ENCODE results near the gene TRMT11. TPM values are rescaled to one million over a fixed set of nuclear protein-coding genes. Genes with fewer than 3 reads are reported as not detected.

Gene TRMT11
- total and polyA plus RNA-seq, 2 of the 8 experiments (the other 6 are each of a cell fraction or from before 2014, with no cell fraction given), result 19.7 to 32.4 TPM

GRCh38 chr6:125984311-125984710 lies 2.0 kb upstream of the TRMT11 start (continued):
- TF ChIP-seq CHD7 (IDR thresholded peaks at IDR 0.05; ENCODE audit: insufficient replicate concordance, low read length), result no peak
- TF ChIP-seq SRF (IDR thresholded peaks at IDR 0.05; ENCODE audit: low read depth, low read length), result no peak
- TF ChIP-seq SIRT6 (IDR thresholded peaks at IDR 0.05; ENCODE audit: low read length), result no peak
- no peak for TF ChIP-seq CTCF (IDR thresholded peaks at IDR 0.05; ENCODE audit: control extremely low read depth in 1 of 3, insufficient read depth in 1 of 3, low read depth in 1 of 3, low read length in 3 of 3)
- no peak for TF ChIP-seq SAP30 (IDR thresholded peaks at IDR 0.05; ENCODE audit: insufficient read depth, insufficient replicate concordance, low read length)
- TF ChIP-seq SP2 (IDR thresholded peaks at IDR 0.05; ENCODE audit: low read length), result no peak
- no peak for TF ChIP-seq RAD21 (IDR thresholded peaks at IDR 0.05 in 1 of 2, conservative IDR thresholded peaks at IDR 0.05 in 1 of 2; ENCODE audit: low read depth in 2 of 2, low read length in 2 of 2)
- no peak for TF ChIP-seq MAFK (IDR thresholded peaks at IDR 0.05; ENCODE audit: low read depth, low read length)
- TF ChIP-seq CBX8 (IDR thresholded peaks at IDR 0.05; ENCODE audit: borderline replicate concordance, low read depth, low read length), result no peak
